ENCODE data around the gene PWWP2B.
"Not testable (repeated sequence)": the region's sequence is repeated elsewhere in the genome, so short reads cannot be mapped to it uniquely, and the experiment has no call there.

Gene PWWP2B

GRCh38 chr10:132363921-132364593 lies 32.9 kb upstream of the PWWP2B start:
- DNase-seq, result peak; percentile 11

GRCh38 chr10:132364594-132364970 lies 32.4 kb upstream of the PWWP2B start:
- no peak for DNase-seq

GRCh38 chr10:132365102-132365501 lies 31.9 kb upstream of the PWWP2B start:
- DNase-seq, result no peak

- DNase-seq, result no peak
Measured at GRCh38 chr10:132366006-132366405, 31.0 kb upstream of the PWWP2B start.

DNA sequence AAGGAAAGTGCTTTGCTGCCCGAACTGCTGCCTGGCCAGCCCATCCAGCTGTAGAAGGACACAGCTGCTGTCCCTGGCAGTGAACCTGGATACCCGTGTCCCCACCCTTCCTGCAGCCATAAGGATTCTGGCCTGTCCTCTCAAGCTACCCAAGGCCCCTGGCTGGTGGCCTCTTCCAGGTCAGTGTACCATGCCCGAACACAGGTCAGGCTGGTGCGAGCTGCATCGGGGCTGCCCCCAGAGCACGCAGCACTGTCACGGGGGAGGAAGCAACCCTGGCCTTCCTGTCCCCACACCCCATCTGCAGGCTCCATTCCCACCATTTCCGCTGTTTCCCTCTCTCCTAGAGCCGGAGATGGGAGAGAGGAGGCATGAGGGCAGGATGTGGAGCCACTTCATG lies 30.5 kb upstream of the PWWP2B start:
- DNase-seq, result no peak

GRCh38 chr10:132368391-132368790 lies 28.6 kb upstream of the PWWP2B start:
- DNase-seq, result no peak

DNA sequence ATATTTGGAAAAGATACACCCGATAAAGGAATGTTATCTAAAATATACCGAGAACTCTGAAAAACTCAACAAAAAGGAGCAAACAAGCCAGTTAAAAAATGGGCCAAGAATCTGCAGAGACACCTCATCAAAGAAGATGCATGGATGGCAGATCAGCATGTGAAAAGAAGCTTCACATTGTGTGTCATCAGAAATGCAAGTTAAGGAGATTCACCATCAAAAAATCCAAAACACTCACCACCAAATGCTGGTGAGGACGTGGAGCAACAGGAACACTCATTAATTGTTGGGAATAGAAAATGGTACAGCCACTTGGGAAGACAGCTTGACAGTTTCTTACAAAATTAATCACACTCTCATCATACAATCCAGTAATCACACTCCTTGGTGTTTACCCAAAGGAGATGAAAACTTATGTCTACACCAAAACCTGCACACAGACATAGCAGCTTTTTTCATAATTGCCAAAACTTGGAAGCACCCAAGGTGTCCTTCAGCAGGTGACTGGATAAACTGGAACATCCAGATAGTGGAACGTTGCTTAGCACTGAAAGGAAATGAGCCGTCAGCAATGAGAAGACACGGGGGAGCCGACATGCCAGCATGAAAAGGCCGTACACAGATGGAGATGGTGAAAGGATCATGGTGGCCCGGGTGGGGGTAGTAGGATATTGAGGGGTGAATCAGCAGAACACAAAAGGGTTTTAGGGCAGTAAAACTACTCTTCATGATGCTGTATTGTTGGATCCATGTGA lies 27.9 kb upstream of the PWWP2B start:
- DNase-seq, result peak; percentile 87

DNA sequence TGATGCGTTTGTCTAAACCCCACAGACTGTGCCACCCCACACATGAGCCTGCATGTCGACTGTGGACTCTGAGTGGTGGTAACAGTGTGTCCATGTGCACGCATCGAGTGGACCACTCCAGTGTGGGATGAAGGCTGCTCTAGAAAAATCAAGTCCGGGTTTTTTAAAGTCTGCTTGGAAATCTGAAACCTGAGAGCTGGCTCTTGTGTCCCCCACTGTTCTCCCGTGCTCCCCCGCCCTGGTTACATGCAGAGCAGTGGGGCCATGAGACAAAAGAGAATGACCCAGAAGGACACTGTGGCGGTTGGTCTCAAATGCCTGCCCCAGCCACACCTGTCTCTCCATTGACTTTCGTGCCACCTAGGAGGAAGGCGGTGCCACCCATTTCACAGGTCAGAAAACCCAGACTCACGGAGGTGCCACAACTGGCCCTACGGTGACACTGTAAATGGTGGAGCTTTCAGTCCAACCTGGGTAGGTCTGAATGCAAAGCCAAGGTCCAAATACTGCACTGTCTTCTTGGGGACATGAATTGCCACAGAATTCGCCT lies 27.3 kb upstream of the PWWP2B start:
- DNase-seq, result no peak

DNA sequence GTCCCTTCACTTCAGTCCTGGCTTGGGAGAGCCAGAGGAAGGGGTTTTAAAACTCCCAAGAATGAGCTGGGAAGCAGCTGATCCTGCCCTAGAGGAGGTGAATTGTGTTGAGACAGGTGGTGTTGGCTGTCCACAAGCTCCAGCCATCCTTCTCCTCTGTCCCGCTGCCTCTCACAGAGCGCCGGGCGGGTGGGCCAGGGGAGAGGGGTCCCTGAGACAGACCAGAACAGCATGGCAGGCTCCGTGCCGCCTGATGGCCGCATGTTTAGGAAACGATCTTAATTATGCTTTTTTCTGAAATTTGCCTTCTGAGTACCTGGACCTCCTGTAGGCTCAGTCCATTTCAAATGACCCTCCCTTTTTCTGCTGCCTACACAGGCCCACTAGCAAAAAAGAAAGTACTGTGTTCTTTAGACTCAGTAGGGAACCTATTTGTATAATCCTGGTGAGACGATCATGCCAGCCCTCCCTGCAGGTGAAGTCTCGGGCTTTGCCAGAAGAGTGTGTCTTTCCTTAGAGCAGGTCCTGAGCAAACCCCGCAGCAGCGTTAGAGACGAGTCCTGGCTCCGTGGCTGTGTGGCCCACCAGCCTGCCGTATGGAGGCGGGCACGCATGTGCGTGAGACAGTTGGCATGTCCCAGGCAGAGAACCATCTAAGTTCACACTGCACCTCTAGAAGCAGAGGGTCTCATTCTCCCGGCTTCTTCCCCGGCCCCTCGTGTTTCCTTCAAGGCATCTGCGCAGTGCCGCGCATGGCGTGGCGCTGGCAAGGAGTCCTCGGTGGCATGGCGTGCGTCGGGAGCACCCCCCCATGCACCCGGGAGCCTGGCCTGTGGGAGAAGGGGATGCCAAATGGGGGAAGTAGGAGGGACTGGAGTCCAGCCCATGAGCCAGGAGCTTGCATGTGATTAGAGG lies 26.3 kb upstream of the PWWP2B start:
- no peak for DNase-seq

GRCh38 chr10:132371641-132372081 lies 25.3 kb upstream of the PWWP2B start:
- DNase-seq, result no peak

DNA sequence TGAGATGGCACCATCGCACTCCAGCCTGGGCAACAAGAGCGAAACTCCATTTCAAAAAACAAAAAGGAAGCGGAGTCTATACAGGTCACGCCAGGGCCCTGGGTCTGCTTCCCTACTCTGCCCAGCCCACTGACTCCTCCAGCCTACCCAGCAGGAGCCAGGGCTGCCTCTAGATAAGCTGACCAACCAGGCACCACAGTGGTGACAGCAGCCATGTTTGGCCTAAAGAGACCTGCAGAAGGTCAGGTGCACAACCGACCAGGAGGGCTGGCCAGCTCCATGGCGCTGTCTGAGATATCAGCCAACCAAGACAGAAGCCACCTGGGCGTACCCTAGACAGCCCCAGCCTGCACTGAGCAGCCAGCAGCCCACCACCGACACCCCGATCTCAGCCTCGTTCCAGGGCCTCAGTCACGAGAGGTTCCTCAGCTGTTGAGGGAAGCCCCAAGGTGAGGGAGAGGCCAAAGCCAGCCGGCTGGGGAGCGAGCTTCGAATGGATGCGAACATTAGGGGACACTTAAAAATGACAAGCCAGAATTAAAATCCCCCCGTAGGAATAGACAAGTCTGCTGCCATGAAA lies 24.4 kb upstream of the PWWP2B start:
- DNase-seq, result no peak

- DNase-seq, result no peak
Measured at GRCh38 chr10:132373241-132373955, 23.6 kb upstream of the PWWP2B start.

GRCh38 chr10:132374176-132374575 lies 22.8 kb upstream of the PWWP2B start:
- no peak for DNase-seq

GRCh38 chr10:132374612-132375011 lies 22.4 kb upstream of the PWWP2B start:
- DNase-seq, result no peak

- no peak for DNase-seq
Measured at GRCh38 chr10:132375116-132375794, 21.7 kb upstream of the PWWP2B start.

DNA sequence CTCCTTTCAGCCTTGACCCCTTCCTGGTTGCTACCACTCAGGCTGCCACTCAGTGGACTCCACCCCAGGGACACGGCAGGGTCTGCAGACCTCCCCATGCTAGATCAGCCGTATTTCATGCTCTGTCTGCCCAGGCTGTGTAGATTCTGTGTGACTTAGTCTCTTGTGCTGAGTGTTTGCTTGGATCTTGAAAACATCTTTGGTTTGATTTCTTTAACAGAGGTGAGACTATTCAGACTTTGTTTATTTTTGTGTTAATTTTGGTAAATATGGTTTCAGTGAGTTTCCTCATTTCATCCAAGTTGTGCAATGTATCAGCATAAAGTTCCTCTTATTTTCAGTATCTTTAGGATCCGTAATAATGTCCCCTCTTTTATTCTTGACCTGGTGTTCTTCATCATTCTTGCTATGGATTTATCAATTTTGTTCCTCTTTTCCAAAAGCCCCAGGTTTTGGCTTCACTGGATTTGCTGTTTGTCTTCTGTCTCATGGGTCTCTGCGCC lies 21.2 kb upstream of the PWWP2B start:
- DNase-seq, result no peak

GRCh38 chr10:132376394-132376851 lies 20.6 kb upstream of the PWWP2B start:
- no peak for DNase-seq

GRCh38 chr10:132377326-132377725 lies 19.7 kb upstream of the PWWP2B start:
- no peak for DNase-seq

DNA sequence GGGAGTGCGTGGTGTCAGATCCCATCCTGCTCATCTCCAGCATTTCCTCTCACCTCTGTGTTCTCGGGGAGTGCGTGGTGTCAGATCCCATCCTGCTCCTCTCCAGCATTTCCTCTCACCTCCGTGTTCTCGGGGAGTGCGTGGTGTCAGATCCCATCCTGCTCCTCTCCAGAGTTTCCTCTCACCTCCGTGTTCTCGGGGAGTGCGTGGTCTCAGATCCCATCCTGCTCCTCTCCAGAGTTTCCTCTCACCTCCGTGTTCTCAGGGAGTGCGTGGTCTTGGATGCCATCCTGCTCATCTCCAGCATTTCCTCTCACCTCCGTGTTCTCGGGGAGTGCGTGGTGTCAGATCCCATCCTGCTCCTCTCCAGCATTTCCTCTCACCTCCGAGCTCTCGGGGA lies 18.0 kb upstream of the PWWP2B start:
- DNase-seq, result not testable (repeated sequence)

- not testable (repeated sequence) for DNase-seq
Measured at GRCh38 chr10:132380986-132381385, 16.0 kb upstream of the PWWP2B start.

DNA sequence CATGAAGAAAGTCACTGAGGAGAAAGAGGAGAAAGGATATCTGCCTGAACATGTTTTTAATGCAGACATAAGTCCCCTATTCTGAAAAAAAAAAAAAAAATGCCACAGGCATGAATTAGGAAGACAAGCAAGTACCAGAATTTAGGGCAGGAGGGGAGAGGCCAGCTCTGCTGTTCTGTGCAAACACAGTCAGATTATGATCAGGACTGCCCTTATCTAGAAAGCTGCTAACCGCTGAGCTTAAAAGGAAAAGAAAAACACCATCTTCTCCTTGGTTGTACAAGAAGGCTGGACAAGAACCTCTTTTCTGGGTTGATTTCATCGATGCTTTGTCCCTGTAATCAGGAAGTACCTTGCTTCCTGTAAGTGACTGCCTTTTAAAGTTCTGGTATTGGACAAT lies 15.3 kb upstream of the PWWP2B start:
- no peak for DNase-seq
